ENCODE results near the gene SLC38A5. TPM values are rescaled to one million over a fixed set of nuclear protein-coding genes. Genes with fewer than 3 reads are reported as not detected.

The SLC38A5 gene
- total RNA-seq, 4 donors from 2014 or later: 21.8 to 34.2 (median 25.4) TPM

- 73 to 83% methylated on average over 15 to 16 of the region's 16 CpGs for WGBS, 2 donors
- intact Hi-C loops (cut with DNase I; ENCODE audit: low total_unique reads): no loop called here
- no peak for DNase-seq (ENCODE audit: low spot score in 2 of 2)
- TF ChIP-seq CTCF (IDR thresholded peaks at IDR 0.05) (no peak), POLR2A (IDR thresholded peaks at IDR 0.05) (no peak)
- no peak overlapping the region for H3K4me3 ChIP-seq (ENCODE audit: low read depth, poor library complexity, severe bottlenecking)
These were observed 44.2 kb upstream of the SLC38A5 start for GRCh38 chrX:48514126-48514806.

- WGBS, 2 donors: 88 to 91% methylated on average over 4 of the region's 4 CpGs
These were observed 43.6 kb upstream of the SLC38A5 start for GRCh38 chrX:48513670-48514069.

GRCh38 chrX:48512371-48512935, 42.4 kb upstream of the SLC38A5 start:
- intact Hi-C loops (cut with DNase I; ENCODE audit: low total_unique reads): no loop called here
- H3K4me3 ChIP-seq (ENCODE audit: low read depth, poor library complexity, severe bottlenecking): no peak overlapping the region
- no peak for TF ChIP-seq CTCF (IDR thresholded peaks at IDR 0.05)
- no peak for TF ChIP-seq POLR2A (IDR thresholded peaks at IDR 0.05)
- WGBS, 2 donors: 89 to 96% methylated on average over 13 to 20 of the region's 20 CpGs
- DNase-seq (ENCODE audit: low spot score in 2 of 2): no peak

More at GRCh38 chrX:48513670-48514069, 43.6 kb upstream of the SLC38A5 start:
- TF ChIP-seq POLR2A (IDR thresholded peaks at IDR 0.05) (no peak), CTCF (IDR thresholded peaks at IDR 0.05) (no peak)
- H3K4me3 ChIP-seq (ENCODE audit: low read depth, poor library complexity, severe bottlenecking): no peak overlapping the region
- no peak for DNase-seq (ENCODE audit: low spot score in 2 of 2)
- intact Hi-C loops (cut with DNase I; ENCODE audit: low total_unique reads): no loop called here

DNA sequence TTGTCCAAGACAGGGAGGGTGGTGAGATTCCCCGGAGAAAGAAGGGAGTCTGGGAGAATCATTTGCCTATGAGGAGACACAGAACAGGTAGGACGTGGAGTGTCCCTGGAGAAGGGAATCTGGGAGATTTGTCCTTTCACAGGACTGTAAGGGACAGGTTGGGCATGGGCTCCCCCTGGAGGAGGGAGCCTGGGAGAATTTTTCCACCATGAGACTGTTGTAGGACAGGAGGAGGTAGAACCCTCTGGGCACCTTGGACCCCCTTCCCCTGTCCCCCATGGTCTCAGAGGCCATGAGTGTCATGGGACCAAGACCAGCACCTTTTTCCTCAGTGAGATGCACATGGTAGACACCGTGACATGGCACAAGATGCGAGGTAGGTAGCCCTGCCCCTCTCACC, 41.5 kb upstream of the SLC38A5 start:
- no peak for TF ChIP-seq POLR2A (IDR thresholded peaks at IDR 0.05)
- no peak for TF ChIP-seq CTCF (IDR thresholded peaks at IDR 0.05)
- no peak for DNase-seq (ENCODE audit: low spot score in 2 of 2)
- no peak overlapping the region for H3K4me3 ChIP-seq (ENCODE audit: low read depth, poor library complexity, severe bottlenecking)
- 64 to 90% methylated on average over 2 to 4 of the region's 4 CpGs for WGBS, 2 donors
- intact Hi-C loops (cut with DNase I; ENCODE audit: low total_unique reads): no loop called here

- intact Hi-C loops (cut with DNase I; ENCODE audit: low total_unique reads): no loop called here
- WGBS, 2 donors: 42 to 66% methylated on average over 10 to 11 of the region's 11 CpGs
- no peak for DNase-seq (ENCODE audit: low spot score in 2 of 2)
- no peak overlapping the region for H3K4me3 ChIP-seq (ENCODE audit: low read depth, poor library complexity, severe bottlenecking)
- TF ChIP-seq POLR2A (IDR thresholded peaks at IDR 0.05): no peak
- no peak for TF ChIP-seq CTCF (IDR thresholded peaks at IDR 0.05)
These were observed 39.6 kb upstream of the SLC38A5 start for GRCh38 chrX:48509619-48510018.

DNA sequence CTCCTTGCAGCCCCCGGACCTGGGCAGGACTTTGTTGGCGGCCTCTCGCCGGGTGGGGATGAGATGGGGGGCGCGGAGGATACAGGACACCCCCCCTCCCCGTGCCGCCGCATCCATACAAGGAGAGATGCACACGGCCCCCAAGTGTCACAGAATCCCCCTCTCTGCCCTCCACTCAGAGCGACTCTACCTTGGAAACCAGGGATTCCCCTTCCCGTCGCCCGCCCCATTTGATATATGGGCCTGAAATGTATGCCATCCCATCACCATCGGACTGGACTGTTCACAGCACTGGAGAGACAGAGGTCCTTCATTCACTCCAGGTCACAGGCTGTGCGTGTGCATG, 39.2 kb upstream of the SLC38A5 start:
- H3K4me3 ChIP-seq (ENCODE audit: low read depth, poor library complexity, severe bottlenecking): peak overlapping the region; percentile 45
- intact Hi-C loops (cut with DNase I; ENCODE audit: low total_unique reads): no loop called here
- TF ChIP-seq POLR2A (IDR thresholded peaks at IDR 0.05): no peak
- no peak for TF ChIP-seq CTCF (IDR thresholded peaks at IDR 0.05)
- DNase-seq (ENCODE audit: low spot score in 2 of 2): no peak
- WGBS, 2 donors: 0 to 41% methylated on average over 7 to 15 of the region's 16 CpGs

All from lower leg skin (tissue), 4 donors.